Gastrocnemius medialis (tissue), 4 donors: ENCODE results near the gene RSF1.

Experiments
- CTCF ChIP-seq, 5 experiments: fragments of 450-650 bp in 3 of 5; fragments of 200-600 bp in 2 of 5; sonication (generic) in 2 of 5; IDR thresholded peaks in 4 of 5; conservative IDR thresholded peaks in 1 of 5; 1 replicate in 4 of 5; 2 replicates in 1 of 5; pipeline ENCODE4 v1.5.1; 2016 to 2019; ENCODE audit warnings: antibody characterized with exemption in 5 of 5, mild to moderate bottlenecking in 3 of 5, moderate library complexity in 3 of 5
- POLR2A ChIP-seq, 2 donors: fragments of 450-650 bp; IDR thresholded peaks; one replicate each; pipeline ENCODE4 v1.6.1; 2017; ENCODE audit warnings: antibody characterized with exemption in 2 of 2, mild to moderate bottlenecking in 2 of 2, moderate library complexity in 2 of 2

DNA sequence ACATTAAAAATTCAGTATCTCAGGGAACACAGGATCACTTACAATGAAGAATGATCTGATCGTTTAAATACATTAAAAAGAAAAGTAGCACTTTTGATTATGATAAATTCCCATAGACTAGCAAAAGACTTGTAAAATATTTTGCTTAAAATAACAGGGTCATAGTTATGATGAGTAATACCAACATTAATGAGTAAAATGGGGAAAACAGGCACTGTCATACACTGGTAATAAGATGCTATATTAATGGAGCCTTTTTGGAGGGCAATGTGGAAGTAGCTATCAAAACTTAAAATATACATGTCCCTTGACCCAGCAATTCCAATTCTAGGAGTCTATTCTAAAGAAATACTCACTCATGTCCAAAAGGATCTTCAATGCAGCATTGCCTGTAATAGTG is 121.1 kb downstream of the RSF1 start:
- TF ChIP-seq CTCF (IDR thresholded peaks at IDR 0.05 in 4 of 5, conservative IDR thresholded peaks at IDR 0.05 in 1 of 5) (no peak), POLR2A (IDR thresholded peaks at IDR 0.05) (no peak)
